ENCODE data around the gene IFFO2.

DNA sequence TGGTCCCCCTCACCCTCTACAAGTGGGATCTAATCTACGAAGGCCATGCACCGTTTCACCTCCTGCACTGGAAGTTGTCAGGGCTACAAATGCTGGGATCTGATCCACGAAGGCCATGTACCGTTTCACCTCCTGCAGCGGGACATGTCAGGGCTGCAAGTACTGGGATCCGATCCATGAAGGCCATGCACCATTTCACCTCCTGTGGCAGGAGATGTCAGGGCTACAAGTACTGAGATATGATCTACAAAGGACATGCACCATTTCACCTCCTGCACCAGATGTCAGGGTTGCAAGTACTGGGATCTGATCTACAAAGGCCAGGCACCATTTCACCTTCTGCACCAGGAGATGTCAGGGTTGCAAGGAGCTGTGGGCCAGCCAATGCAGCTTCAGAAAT lies 61.2 kb downstream of the IFFO2 start:
- no peak for TF ChIP-seq POLR2A (IDR thresholded peaks at IDR 0.05)
- TF ChIP-seq, protein P1, sequence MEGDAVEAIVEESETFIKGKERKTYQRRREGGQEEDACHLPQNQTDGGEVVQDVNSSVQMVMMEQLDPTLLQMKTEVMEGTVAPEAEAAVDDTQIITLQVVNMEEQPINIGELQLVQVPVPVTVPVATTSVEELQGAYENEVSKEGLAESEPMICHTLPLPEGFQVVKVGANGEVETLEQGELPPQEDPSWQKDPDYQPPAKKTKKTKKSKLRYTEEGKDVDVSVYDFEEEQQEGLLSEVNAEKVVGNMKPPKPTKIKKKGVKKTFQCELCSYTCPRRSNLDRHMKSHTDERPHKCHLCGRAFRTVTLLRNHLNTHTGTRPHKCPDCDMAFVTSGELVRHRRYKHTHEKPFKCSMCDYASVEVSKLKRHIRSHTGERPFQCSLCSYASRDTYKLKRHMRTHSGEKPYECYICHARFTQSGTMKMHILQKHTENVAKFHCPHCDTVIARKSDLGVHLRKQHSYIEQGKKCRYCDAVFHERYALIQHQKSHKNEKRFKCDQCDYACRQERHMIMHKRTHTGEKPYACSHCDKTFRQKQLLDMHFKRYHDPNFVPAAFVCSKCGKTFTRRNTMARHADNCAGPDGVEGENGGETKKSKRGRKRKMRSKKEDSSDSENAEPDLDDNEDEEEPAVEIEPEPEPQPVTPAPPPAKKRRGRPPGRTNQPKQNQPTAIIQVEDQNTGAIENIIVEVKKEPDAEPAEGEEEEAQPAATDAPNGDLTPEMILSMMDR (IDR thresholded peaks at IDR 0.05) = no peak
